HEK293 (cell line): ENCODE measurements around the gene OR7A17.

Source experiments
- CTCF ChIP-seq: fragments of 450-650 bp; formaldehyde crosslinking; IDR thresholded peaks from 2 replicates; pipeline ENCODE4 v1.5.1; 2016; ENCODE audit warnings: missing biosample characterization, missing genetic modification characterization
- PRDM10 ChIP-seq: fragments of 450-650 bp; formaldehyde crosslinking; IDR thresholded peaks from 2 replicates; pipeline ENCODE4 v1.5.1; 2016; ENCODE audit warnings: missing biosample characterization, missing genetic modification characterization
- REST ChIP-seq: fragments of 450-650 bp; formaldehyde crosslinking; IDR thresholded peaks from 2 replicates; pipeline ENCODE4 v1.5.1; 2016; ENCODE audit warnings: missing biosample characterization, missing genetic modification characterization
- WT1 ChIP-seq: fragments of 450-650 bp; formaldehyde crosslinking; IDR thresholded peaks from 2 replicates; pipeline ENCODE4 v1.5.1; 2016; ENCODE audit warnings: missing biosample characterization, missing genetic modification characterization
- ZNF174 ChIP-seq: fragments of 450-650 bp; formaldehyde crosslinking; IDR thresholded peaks from 2 replicates; pipeline ENCODE4 v1.5.0; 2017; ENCODE audit warnings: missing biosample characterization, mild to moderate bottlenecking, missing genetic modification characterization
- ZNF24 ChIP-seq: fragments of 450-650 bp; formaldehyde crosslinking; IDR thresholded peaks from 2 replicates; pipeline ENCODE4 v1.5.1; 2016; ENCODE audit warnings: missing biosample characterization, missing genetic modification characterization

GRCh38 chr19:14871619-14872230 lies 14.2 kb downstream of the OR7A17 start:
- TF ChIP-seq CTCF (tag by site-specific recombination) (no peak), ZNF174 (tag by site-specific recombination) (no peak), PRDM10 (tag by site-specific recombination) (no peak), REST (tag by site-specific recombination) (no peak), ZNF24 (tag by site-specific recombination) (no peak), WT1 (no peak)
